ENCODE data around the gene FCER2.

FCER2 gene

DNA sequence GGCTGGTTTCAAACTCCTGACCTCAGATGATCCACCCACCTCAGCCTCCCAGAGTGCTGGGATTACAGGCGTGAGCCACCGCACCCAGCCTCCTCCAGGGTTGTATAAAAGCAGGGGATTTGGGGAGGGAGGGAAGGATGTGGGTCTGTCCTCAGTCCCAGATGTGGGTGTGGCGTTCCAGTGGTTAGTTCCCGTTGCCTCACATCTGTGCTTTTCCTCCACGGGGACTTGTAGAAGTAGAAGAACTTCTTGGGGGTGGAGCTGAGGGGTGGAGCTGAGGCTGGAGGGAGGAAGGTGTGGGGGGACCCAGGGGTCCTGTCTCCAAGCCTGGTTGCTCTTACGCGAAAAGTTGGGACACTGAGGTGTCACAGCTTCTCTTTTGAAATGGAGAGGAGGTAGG is 25.6 kb downstream of the FCER2 start:
- no peak for DNase-seq

DNA sequence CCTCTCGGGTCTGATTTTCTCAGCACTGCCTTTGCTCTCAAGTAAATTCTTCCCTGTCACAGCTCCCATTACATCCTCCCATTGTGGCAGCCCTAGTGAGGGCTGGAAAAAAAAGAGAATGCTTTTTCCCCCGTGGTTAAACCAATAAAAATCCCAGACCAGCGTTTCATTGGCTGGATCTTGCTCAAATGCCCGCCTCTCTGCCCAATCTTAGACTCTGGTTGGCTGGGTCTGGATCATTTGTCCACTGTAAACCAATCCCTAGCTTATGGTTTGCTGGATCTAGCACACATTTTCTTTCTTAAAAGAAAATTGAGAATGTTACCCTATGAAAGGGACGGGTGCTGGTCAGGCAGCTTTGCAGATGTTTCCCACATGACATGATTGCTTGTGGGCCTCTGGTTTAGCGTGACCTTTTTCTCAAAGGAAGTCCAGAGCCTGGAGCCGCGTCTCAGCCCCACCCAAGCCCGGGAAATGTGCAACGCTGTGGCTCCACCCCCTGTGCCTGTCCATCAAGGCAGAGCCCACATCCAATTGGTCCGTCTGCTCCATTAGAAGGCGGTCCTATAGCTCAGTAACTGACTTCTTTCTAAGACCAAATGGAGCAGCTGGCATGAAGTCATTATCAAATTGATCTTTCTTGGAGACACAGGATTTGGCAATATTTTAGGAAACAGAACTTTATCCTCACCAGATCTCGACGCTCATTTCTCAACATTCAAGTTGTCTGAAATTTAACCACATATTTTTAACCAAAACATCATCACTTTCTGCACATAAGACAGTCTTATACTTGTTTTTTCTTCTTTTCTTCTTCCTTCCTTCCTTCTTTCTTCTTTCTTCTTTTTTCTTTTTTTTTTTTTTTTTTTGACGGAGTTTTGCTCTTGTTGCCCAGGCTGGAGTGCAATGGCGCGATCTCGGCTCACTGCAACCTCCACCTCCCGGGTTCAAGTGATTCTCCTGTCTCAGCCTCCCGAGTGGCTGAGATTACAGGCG is 27.6 kb downstream of the FCER2 start:
- DNase-seq, result no peak

DNA sequence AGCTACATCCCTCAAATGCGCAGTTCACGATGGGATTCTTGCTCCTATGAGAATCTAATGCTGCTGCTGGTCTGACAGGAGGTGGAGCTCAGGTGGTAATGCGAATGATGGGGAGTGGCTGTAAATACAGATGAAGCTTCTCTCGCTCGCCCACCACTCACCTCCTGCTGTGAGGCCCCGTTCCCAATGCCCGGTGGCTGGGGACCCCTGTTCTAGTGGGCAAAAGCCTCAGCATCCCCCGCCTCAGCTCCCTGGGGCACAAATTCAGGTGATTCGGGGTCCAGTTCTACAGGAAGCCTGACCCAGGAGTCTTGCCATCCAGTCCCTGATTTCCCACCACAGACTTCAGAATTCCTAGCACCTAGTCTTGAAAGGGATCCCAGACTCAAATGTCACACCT is 29.4 kb downstream of the FCER2 start:
- no peak for DNase-seq

DNA sequence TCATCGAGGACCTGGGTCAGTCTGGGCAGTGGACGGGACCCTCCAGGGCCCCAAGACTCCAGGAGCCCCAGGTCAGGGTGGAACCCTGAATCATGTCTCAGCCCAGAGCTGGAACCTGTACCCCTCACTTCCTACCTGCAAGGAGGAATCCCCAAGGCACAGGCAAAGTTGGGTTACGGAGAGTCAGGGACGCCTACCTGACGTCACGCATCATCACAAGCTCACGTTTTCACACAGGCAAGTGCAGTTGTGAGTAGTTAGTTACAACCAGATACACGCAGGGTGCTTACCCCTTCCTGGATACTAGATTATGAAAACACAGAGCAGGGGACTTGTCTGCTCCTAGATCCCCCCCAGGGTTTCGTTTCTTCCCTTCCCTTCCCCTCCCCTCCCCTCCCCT is 31.1 kb downstream of the FCER2 start:
- no peak for DNase-seq

DNA sequence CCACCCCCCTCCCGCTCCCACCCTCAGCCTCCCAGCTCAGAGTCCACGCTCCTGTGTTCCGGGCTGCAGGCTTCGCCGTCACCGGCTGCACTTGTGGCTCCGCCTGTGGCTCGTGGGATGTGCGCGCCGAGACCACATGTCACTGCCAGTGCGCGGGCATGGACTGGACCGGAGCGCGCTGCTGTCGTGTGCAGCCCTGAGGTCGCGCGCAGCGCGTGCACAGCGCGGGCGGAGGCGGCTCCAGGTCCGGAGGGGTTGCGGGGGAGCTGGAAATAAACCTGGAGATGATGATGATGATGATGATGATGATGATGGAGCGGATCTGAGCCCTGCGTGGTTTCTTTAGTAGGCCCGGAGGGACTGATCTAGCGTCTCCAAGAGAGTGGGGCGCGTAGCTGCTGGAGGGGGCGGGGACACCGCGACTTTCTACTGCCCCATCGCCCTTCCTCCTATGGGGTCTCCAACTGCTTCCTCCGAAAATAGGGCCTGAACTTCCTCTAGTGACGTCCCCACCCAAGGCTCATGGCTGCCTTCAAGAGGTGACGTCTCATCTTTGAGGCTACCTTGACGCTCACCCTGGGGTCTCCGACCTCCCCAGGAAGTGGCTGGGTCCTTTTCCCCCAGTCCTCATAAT is 31.7 kb downstream of the FCER2 start:
- DNase-seq, result no peak

DNA sequence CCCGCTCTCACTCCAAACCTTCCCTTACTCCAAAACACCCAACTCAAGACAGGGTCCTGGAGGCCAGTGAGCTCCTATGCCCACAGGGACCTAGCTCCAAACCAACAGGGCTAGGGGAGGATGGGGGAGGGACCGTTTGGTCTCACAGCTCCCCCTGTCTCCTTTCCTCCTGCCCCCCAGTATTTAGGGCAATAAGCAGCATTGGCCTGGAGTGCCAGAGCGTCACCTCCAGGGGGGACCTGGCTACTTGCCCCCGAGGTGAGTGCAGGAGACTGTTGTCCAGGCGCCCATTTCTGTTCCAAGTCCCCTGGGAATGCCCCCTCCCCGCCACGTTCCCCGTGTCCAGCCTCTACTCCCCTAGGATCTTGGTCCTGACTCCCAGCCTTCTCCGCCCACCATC is 32.3 kb downstream of the FCER2 start:
- no peak for DNase-seq

DNA sequence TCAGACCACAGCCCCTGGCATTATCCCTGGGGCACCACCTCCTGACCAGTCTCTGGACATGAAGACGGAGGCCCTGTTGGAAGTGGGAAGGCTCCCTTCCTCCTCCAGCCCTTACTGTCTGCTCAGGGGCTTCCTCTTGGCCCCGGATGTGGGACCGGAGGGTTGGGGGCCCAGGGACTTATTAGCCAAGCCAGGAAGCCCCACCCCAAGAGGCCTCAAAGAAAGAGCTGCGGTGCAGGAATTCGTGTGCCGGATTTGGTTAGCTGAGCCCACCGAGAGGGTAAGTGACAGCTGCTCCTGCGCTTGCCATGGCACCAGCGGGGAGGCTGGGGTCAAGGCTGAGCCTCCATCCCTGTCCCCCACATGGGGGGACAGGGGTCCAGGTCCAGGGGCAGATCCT is 33.1 kb downstream of the FCER2 start, which contains the start of gene RETN:
RETN (plus strand) TSS at position 208 of the 400 bp plus-strand sequence. CDS start 278 bp downstream, outside the sequence.
- no peak for DNase-seq

DNA sequence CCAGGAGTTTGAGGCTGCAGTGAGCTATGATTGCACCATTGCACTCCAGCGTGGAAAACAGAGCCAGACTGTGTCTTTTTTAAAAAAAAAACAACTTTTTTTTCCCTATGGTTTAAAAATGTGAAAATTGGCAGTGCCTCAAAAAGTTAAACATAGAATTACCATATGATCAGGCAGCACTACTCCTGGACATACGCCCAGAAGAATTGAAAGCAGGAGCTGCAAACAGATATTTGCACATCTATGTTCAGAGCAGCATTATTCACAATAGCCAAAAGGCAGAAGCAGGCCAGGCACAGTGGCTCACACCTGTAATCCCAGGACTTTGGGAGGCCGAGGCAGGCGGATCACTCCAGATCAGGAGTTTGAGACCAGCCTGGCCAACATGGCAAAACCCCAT is 36.9 kb downstream of the FCER2 start:
- no peak for DNase-seq

DNA sequence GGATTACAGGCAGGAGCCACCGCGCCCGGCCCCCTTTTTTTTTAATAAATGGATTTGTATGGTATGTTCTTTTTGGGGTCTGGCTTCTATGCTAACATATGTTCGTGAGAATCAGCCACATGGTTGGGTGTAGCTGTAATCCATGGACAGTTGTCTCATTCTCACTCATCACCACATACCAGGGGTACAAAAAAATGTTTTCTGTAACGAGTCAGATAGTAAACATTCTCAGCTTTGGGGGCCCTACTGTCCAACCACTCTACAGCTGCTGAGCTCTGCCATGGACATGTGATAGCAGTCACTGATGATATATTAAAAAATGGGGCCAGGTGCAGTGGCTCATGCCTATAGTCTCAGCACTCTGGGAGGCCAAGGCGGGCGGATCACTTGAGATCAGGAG is 38.2 kb downstream of the FCER2 start:
- no peak for DNase-seq

DNA sequence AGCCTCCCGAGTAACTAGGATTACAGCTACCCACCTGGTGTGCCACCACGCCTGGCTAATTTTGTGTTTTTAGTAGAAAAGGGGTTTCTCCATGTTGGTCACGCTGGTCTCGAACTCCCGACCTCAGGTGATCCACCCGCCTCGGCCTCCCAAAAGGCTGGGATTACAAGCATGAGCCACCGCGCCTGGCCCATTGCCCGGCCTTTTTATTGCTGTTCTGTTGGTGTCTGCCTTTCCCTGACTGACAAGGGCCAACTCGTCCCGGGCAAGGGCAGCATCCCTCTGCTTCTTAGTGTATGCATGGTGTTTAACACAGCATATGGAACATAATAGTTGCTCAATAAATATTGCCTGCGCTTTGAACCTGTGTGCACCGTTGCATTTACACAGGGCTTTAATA is 39.3 kb downstream of the FCER2 start:
- DNase-seq, result no peak

DNA sequence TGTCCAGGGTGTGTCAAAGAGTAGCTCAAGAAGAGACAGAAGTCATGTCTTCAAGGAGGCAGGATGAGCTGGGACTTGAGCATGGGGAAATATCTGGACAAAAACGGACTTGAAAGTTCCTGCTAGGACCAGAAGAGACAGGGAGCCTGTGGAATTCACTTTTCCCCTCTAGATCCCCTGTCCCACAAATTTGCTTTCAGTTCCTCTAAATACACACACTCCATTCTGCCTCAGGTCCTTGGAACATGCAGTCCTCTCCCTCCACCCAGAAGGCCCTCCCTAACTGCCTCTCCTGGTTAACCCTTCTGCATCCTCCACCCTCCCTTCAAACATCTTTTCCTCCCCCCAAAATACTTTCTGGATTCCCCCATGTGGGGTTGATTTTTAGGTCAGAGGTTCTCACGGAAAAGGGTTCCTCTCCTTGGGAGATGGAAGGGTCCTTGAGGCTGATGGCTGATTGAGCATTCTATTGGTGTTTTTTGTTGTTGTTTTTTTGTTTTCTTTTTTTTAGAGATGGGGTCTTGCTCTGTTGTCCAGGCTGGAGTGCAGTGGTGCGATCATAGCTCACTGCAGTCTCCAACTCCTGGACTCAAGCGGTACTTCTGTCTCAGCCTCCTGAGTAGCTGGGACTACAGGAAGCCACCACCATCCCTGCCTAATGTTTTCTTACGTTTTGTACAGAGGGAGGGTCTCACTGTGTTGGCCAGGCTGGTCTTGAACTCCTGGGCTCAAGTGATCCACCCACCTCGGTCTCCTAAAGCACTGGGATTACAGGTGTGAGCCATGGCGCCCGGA is 40.0 kb downstream of the FCER2 start:
- DNase-seq, result no peak

DNA sequence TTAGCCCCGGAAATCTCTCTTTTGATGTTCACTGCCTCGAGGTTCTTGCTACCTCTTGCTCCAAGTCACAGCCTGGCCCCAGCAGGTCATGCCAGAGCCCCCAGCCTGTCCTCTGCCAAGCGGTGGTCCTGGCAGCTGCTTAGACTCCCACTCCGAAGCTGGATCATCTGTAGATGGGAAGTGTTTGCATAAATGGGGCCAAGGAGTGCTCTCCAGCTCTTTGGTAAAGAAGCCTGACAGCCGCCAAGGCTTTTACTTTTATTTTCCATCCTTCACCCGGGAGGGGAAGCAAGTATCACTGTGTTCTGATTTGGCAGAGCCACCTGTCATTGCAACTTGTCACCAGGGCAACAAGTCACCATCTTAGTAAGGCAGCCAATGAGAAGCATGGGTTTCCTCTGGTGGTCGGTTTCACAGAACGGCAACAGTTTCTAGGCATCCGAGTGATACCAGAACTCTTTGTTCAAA is 43.7 kb downstream of the FCER2 start:
- DNase-seq, result no peak

DNA sequence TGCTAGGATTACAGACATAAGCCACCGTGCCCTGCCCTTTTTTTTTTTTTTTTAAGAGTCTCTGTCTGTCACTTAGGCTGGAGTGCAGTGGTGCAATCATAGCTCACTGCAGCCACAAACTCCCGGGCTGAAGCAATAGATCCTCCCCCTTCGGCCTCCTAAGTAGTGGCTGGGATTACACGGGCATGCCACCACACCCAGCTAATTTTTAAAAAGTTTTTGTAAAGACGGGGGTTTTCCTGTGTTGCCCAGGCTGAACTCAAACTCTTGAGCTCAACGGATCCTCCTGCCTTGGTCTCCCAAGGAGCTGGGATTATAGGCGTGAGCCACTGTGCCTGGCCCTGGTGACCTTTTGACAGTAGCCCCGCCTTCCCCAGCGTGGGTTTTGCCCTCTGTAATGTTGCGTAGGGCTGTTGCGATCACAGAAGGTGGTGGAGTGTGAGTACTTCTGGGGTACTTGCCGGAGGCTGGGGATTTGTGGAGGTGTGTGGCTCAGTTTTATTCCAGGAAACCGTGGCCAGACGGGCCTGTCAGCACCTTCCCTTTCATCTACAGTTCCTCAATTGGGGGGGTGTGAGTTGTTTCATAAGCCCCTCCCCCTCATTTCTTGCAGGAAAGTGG is 44.7 kb downstream of the FCER2 start:
- no peak for DNase-seq

DNA sequence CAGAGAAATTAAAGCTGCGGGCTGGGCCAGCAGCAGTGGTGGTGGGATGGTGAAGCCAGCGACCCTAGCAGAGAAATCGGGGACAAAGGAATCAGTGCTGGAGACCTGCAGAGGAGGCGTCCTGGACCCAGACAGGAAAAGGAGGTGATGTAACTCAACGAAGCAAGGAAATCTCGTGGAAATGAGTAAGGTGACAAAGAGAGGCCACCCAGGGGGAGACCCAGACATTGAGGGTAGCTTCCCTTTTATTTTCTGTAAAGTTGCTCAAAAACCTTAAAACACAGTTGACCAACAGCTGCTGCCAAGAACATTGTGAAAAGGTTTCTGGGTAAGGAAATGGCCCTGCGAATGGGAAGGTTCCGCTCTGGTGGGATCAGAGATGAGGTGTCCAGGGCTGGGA is 46.4 kb downstream of the FCER2 start:
- DNase-seq, result no peak

DNA sequence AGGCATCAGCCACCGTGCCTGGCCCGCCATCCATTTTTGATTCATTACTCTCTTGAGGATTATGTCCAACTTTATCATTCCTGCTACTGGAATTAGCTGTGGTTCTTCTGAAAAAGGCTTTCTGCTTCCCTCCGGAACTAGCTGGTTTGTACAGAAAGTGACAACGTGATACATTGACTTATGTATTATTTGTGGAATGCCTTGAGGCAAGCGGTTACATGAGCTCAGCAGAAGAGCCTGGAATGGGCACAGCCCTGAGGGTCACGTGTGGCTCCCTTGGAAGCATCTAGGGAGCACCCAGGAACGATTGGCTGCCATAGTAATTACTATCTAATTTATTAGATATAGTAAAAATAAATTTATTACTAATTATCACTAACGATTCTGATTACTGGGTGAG is 47.5 kb downstream of the FCER2 start:
- DNase-seq, result no peak

DNA sequence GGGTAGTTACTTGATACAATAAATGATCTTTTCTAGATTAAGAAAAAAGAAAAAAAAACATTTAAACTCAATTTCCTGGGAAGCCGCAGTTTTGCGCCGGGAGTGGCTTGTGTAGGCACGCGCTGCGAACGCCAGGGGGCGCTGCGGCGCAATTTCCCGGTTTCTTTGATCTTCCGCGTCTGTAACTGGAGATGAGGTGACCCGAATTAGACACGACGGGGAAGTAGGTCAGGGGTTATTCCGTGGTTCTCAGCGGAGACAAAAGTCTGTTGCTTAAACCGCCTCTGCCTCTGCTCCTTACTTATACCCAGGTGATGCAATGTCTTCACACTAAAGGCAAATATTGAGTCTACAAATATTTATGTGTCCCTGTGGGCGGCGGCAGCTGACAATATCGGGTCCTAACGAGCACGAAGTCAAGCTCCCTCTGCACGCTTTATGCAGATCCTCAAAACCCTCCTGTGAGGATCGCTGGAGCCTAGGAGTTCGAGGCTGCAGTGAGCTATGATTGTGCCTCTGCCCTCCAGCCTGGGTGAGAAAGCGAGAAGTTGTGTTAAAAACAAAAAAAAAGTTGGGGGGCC is 49.8 kb downstream of the FCER2 start:
- peak; percentile 91 for DNase-seq

DNA sequence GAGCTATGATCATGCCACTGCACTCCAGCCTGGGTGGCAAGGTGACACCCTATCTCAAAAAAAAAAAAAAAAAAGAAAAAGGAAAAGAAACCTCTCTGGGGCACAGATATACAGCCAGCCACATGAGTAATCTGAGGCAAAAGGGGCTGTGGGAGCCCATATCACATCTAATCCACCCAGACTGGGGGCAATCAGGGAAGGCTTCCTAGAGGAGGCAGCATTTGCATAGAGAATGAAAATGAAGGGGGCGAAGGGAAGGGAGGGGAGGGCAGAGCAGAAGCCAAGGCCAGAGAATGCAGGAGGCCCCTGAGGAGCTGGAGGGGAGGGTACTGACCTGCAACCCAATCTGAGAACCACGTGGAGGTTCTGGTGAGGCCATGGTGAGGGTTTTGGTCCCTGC is 51.8 kb downstream of the FCER2 start:
- no peak for DNase-seq

DNA sequence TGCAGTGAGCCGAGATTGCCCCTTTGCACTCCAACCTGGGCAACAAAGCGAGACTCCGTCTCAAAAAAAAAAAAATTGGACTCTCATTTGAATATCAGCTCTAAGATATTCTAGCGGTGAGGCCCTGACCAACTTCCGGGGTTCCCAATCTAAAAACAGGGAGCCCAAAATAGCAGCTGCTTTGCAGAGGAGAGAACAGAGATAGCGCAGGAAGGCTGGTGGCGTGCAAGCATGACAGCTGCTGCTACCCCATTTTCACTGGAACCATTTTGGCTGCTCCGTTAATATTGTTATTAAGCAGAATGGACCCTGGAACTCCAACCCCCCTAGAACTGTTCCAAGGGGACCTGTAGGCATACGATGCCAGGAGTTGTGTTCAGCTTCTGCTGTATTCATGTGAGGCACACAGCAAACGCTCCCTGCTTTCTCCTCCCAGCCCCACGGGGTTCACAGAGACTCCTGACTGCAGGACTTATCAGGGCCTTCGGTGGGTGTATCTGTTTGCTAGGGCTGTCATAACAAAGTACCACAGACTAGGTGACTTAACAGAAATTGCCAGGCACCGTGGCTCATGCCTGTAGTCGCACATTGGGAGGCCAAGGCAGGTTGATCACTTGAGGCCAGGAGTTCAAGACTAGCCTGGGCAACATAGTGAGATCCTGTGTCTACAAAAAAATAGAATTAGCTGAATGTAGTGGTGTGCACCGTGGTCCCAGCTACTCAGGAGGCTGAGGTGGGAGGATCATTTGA is 53.5 kb downstream of the FCER2 start:
- DNase-seq, result no peak

DNA sequence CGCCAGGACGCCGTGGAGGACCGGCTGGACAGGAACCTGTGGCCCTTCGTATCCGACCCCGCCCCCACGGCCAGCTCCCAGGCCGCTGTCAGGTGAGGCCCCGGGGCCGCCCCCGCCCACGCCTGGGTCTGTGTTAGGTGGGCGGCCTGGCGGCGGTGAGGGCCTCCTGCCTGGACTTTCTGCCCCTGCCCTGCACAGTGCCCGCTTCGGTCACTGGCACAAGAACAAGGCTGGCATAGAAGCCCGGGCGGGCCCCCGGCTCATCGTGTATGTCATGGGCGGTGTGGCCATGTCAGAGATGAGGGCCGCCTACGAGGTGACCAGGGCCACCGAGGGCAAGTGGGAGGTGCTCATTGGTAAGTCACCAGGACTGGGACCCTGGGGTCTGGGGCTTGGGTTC is 54.8 kb downstream of the FCER2 start:
- DNase-seq, result no peak

DNA sequence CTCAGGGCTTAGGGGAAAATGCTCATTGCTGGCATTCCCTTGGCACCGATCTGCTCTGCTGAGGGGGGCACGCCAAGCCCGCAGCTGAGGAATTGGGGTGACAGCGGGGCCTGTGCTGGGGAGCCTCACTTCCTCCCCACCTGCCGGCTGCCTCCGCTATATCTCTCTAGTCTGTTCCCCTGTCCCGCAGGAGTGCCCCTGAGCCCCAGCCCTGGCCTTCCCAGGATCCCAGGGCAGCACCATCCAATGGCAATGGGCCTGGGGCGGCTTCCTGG is 55.6 kb downstream of the FCER2 start:
- no peak for DNase-seq

DNA sequence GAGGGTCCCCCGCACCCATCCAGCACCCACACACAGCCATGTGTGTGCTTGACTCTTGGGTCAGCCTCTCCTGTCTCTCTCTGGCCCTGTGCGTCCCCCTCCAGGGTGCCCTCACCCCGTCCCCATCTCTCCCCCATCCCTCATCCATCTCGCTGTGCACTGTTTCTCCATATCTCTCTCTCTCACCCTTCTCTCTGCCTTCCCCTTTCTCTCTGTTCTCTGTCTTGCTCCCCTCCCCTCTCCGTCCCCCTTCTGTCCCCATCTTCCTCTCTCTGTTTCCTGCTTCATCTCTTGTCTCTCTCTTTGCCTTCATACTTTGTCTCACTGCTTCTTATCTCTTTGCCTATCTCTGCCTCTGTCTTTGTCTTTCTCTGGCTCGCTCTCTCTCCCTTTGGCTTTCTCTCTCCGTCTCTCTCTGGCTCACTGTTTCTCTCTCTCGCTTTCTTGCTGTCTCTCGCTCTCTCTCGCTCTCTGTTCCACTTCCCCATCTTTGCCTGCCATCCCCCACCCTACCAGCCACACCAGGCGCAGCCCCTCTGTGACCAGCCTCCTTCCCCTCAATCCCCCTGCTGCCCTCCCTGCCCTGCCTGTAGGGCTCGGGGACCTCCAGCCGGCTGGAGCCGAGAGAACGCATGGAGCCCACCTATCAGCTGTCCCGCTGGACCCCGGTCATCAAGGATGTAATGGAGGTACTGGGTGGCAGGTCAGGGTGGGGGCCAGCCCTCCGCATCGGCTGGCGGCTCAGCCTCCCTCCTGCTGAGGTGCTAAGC is 56.1 kb downstream of the FCER2 start:
- no peak for DNase-seq
